WTC11 (cell line): Measurements from ENCODE around the gene FOXA1. TPM values are rescaled to one million over a fixed set of nuclear protein-coding genes. Genes with fewer than 3 reads are reported as not detected.
A peak's percentile ranks its signal among the peaks of the same experiment; 100 is the strongest.

Experiments
- ATAC-seq: fragments of 200-7000 bp; cut with Tn5 transposase; 2 replicates; pipeline ENCODE4 v1.10.0; 2021; ENCODE audit warnings: mild to moderate bottlenecking, moderate library complexity
- CTCF ChIA-PET: fragments of 300-600 bp; sonication (Branson Sonifier 250); formaldehyde crosslinking; loops from one replicate; lab custom pipeline; 2021; ENCODE audit warnings: antibody characterized with exemption; lab: Charles Lee
- POLR2A ChIA-PET: fragments of 350-600 bp; sonication (Branson Sonifier 250); formaldehyde crosslinking; loops from one replicate; lab custom pipeline; 2021; ENCODE audit warnings: antibody characterized with exemption; lab: Charles Lee
- DNase-seq: peaks from one replicate; pipeline ENCODE4 v3.0.0; 2021; ENCODE audit warnings: low spot score
- H3K27ac Mint-ChIP-seq: 2 replicates; pipeline ENCODE4 v1.8.0; 2021; ENCODE audit warnings: mixed read lengths
- H3K27me3 Mint-ChIP-seq: 2 replicates; pipeline ENCODE4 v1.8.0; 2021; ENCODE audit warnings: low read depth, mild to moderate bottlenecking, moderate library complexity, mixed read lengths
- H3K36me3 Mint-ChIP-seq: 2 replicates; pipeline ENCODE4 v1.8.0; 2021; ENCODE audit warnings: mixed read lengths
- H3K4me1 Mint-ChIP-seq: 2 replicates; pipeline ENCODE4 v1.8.0; 2022; ENCODE audit warnings: mixed read lengths
- H3K4me3 Mint-ChIP-seq: 2 replicates; pipeline ENCODE4 v1.8.0; 2021; ENCODE audit warnings: mild to moderate bottlenecking, moderate library complexity, mixed read lengths
- H3K9me3 Mint-ChIP-seq: 2 replicates; pipeline ENCODE4 v1.8.0; 2021; ENCODE audit warnings: mixed read lengths
- AFF4 ChIP-seq: sonication (generic); formaldehyde crosslinking; IDR thresholded peaks from 2 replicates; pipeline ENCODE4 v1.8.1; 2023; ENCODE audit warnings: mild to moderate bottlenecking, missing genetic modification reagents, borderline replicate concordance
- ATF1 ChIP-seq: sonication (generic); formaldehyde crosslinking; IDR thresholded peaks from 2 replicates; pipeline ENCODE4 v1.8.1; 2023; ENCODE audit warnings: mild to moderate bottlenecking, moderate library complexity, missing genetic modification reagents
- CDX4 ChIP-seq: fragments of 250-450 bp; sonication (Bioruptor Pico); IDR thresholded peaks from 2 replicates; pipeline ENCODE4 v1.9.0; 2021; ENCODE audit warnings: moderate library complexity, mild to moderate bottlenecking, inconsistent platforms, borderline replicate concordance
- E2F1 ChIP-seq: sonication (generic); formaldehyde crosslinking; IDR thresholded peaks from 2 replicates; pipeline ENCODE4 v1.8.0; 2022; ENCODE audit warnings: mild to moderate bottlenecking, missing genetic modification reagents
- ERG ChIP-seq: fragments of 250-450 bp; sonication (Bioruptor Pico); IDR thresholded peaks from 2 replicates; pipeline ENCODE4 v1.8.0; 2021; ENCODE audit warnings: mild to moderate bottlenecking
- ESRRA ChIP-seq: sonication (generic); formaldehyde crosslinking; IDR thresholded peaks from 2 replicates; pipeline ENCODE4 v1.8.1; 2022; ENCODE audit warnings: mild to moderate bottlenecking, missing genetic modification reagents, borderline replicate concordance
- FOXP1 ChIP-seq: sonication (generic); formaldehyde crosslinking; IDR thresholded peaks from 2 replicates; pipeline ENCODE4 v1.8.0; 2022; ENCODE audit warnings: missing genetic modification reagents, mild to moderate bottlenecking, moderate library complexity, borderline replicate concordance
- GABPB1 ChIP-seq: sonication (generic); formaldehyde crosslinking; IDR thresholded peaks from 2 replicates; pipeline ENCODE4 v1.8.1; 2023; ENCODE audit warnings: mild to moderate bottlenecking, missing genetic modification reagents
- HMGA2 ChIP-seq: fragments of 250-450 bp; sonication (Bioruptor Pico); IDR thresholded peaks from 2 replicates; pipeline ENCODE4 v1.4.0; 2021; ENCODE audit warnings: mild to moderate bottlenecking, moderate library complexity
- NFATC4 ChIP-seq: fragments of 250-450 bp; sonication (Bioruptor Pico); IDR thresholded peaks from 2 replicates; pipeline ENCODE4 v1.9.0; 2021; ENCODE audit warnings: mild to moderate bottlenecking
- NFYB ChIP-seq: sonication (generic); formaldehyde crosslinking; conservative IDR thresholded peaks from 2 replicates; pipeline ENCODE4 v1.8.0; 2022; ENCODE audit warnings: low read depth, missing genetic modification reagents
- NR3C1 ChIP-seq: sonication (generic); formaldehyde crosslinking; conservative IDR thresholded peaks from 2 replicates; pipeline ENCODE4 v1.8.1; 2023; ENCODE audit warnings: low read depth, mild to moderate bottlenecking, missing genetic modification reagents
- PRRX2 ChIP-seq: fragments of 250-450 bp; sonication (Bioruptor Pico); IDR thresholded peaks from 2 replicates; pipeline ENCODE4 v1.8.0; 2021; ENCODE audit warnings: mild to moderate bottlenecking
- SOX15 ChIP-seq: fragments of 250-450 bp; sonication (Bioruptor Pico); IDR thresholded peaks from 2 replicates; pipeline ENCODE4 v1.9.0; 2021; ENCODE audit warnings: mild to moderate bottlenecking
- STAT6 ChIP-seq: sonication (generic); formaldehyde crosslinking; conservative IDR thresholded peaks from 2 replicates; pipeline ENCODE4 v1.8.1; 2023; ENCODE audit warnings: mild to moderate bottlenecking, low read depth, missing genetic modification reagents, moderate library complexity
- TCF7 ChIP-seq: sonication (generic); formaldehyde crosslinking; IDR thresholded peaks from 2 replicates; pipeline ENCODE4 v1.8.0; 2022; ENCODE audit warnings: mild to moderate bottlenecking, low read depth, missing genetic modification reagents, moderate library complexity
- TEAD4 ChIP-seq: sonication (generic); formaldehyde crosslinking; IDR thresholded peaks from 2 replicates; pipeline ENCODE4 v1.8.0; 2022; ENCODE audit warnings: mild to moderate bottlenecking, missing genetic modification reagents
- ZNF138 ChIP-seq: sonication (generic); formaldehyde crosslinking; conservative IDR thresholded peaks from 2 replicates; pipeline ENCODE4 v1.8.1; 2022; ENCODE audit warnings: mild to moderate bottlenecking, moderate library complexity, missing genetic modification reagents
- ZNF416 ChIP-seq: fragments of 250-450 bp; sonication (Bioruptor Pico); IDR thresholded peaks from 2 replicates; pipeline ENCODE4 v1.9.0; 2021; ENCODE audit warnings: mild to moderate bottlenecking, inconsistent platforms
- ZNF423 ChIP-seq: fragments of 250-450 bp; sonication (Bioruptor Pico); IDR thresholded peaks from 2 replicates; pipeline ENCODE4 v2.1.2; 2022; ENCODE audit warnings: mild to moderate bottlenecking, moderate library complexity
- ZSCAN18 ChIP-seq: fragments of 250-450 bp; sonication (Bioruptor Pico); IDR thresholded peaks from 2 replicates; pipeline ENCODE4 v2.1.2; 2022; ENCODE audit warnings: mild to moderate bottlenecking, moderate library complexity
- total RNA-seq: library from RNA; stranded (reverse); gene quantifications from 3 replicates; pipeline ENCODE4 v1.2.3, GENCODE V29; 2021
- TF ChIP-seq, protein P1 (sequence below): sonication (generic); formaldehyde crosslinking; IDR thresholded peaks from 2 replicates; pipeline ENCODE4 v1.8.1; 2022; ENCODE audit warnings: mild to moderate bottlenecking, missing genetic modification reagents, moderate library complexity, borderline replicate concordance

Gene FOXA1
- total RNA-seq, 1 experiment from 2014 or later, result 0.28 TPM

GRCh38 chr14:37585971-37586796 is 8.9 kb downstream of the FOXA1 start:
- ChIA-PET CTCF (interaction anchor here (0.7 to 2.3 kb wide), 3 partner anchors 9 to 1061 kb away, joined by 3 to 12 read pairs (median 4); partner anchors contain the start of genes FOXA1 and TTC6), POLR2A (no interaction called here)
- Mint-ChIP-seq H3K36me3 (no peaks in the 10 kb centered on the region), H3K27ac (no peak overlapping the region), H3K4me1 (peaks cover 50% of the 10 kb centered on the region), H3K27me3 (peaks cover 100% of the 10 kb centered on the region), H3K9me3 (no peaks in the 10 kb centered on the region), H3K4me3 (peak overlapping the region; percentile 3)
- DNase-seq (no peak), ATAC-seq (no peak)
- TF ChIP-seq HMGA2 (no peak), ZNF416 (CRISPR knock-in tag) (no peak), E2F1 (CRISPR knock-in tag) (no peak), TEAD4 (CRISPR knock-in tag) (no peak), ZNF423 (CRISPR knock-in tag) (no peak)

- peaks cover 100% of the 10 kb centered on the region for H3K27me3 Mint-ChIP-seq
- H3K4me3 Mint-ChIP-seq, result peak overlapping the region; percentile 41
- H3K9me3 Mint-ChIP-seq, result no peaks in the 10 kb centered on the region
- H3K36me3 Mint-ChIP-seq, result no peaks in the 10 kb centered on the region
- CTCF ChIA-PET, result interaction anchor here (0.6 to 2.3 kb wide), 8 partner anchors 8 to 1060 kb away, joined by 3 to 12 read pairs (median 4); partner anchors contain the start of genes FOXA1 and TTC6
- H3K4me1 Mint-ChIP-seq, result peaks cover 41% of the 10 kb centered on the region
- DNase-seq (peak; percentile 45), ATAC-seq (peak; percentile 4)
- POLR2A ChIA-PET, result no interaction called here
- H3K27ac Mint-ChIP-seq, result no peak overlapping the region
- TF ChIP-seq SOX15 (CRISPR knock-in tag) (no peak), FOXP1 (CRISPR knock-in tag) (no peak), ZNF416 (CRISPR knock-in tag) (no peak), GABPB1 (no peak), NFATC4 (no peak), ATF1 (CRISPR knock-in tag) (no peak), ZSCAN18 (CRISPR knock-in tag) (no peak), PRRX2 (CRISPR knock-in tag) (no peak), STAT6 (no peak), CDX4 (CRISPR knock-in tag) (no peak), TCF7 (CRISPR knock-in tag) (no peak), NR3C1 (CRISPR knock-in tag) (no peak), ESRRA (CRISPR knock-in tag) (no peak), AFF4 (CRISPR knock-in tag) (no peak), HMGA2 (no peak), NFYB (no peak), ZNF138 (CRISPR knock-in tag) (no peak), ERG (CRISPR knock-in tag) (no peak)
- TF ChIP-seq, protein P1, sequence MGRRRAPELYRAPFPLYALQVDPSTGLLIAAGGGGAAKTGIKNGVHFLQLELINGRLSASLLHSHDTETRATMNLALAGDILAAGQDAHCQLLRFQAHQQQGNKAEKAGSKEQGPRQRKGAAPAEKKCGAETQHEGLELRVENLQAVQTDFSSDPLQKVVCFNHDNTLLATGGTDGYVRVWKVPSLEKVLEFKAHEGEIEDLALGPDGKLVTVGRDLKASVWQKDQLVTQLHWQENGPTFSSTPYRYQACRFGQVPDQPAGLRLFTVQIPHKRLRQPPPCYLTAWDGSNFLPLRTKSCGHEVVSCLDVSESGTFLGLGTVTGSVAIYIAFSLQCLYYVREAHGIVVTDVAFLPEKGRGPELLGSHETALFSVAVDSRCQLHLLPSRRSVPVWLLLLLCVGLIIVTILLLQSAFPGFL (CRISPR knock-in tag), result no peak
These were observed 9.9 kb downstream of the FOXA1 start for GRCh38 chr14:37585101-37585511.
